Astrocyte (in vitro differentiated cells and primary cell): ENCODE data around the gene MYO16. TPM values are rescaled to one million over a fixed set of nuclear protein-coding genes. Genes with fewer than 3 reads are reported as not detected.
"Not testable (repeated sequence)": the region's sequence is repeated elsewhere in the genome, so short reads cannot be mapped to it uniquely, and the experiment has no call there.

Experiments
- DNase-seq: peaks from one replicate; pipeline ENCODE4 v3.0.0-alpha.2; 2010; ENCODE audit warnings: low read depth
- FAIRE-seq: peaks from 2 replicates; lab custom pipeline; 2011; peaks lifted over from hg19 to GRCh38; lab: Jason Lieb, UNC
- H2AFZ ChIP-seq: 2 replicates; pipeline ENCODE4 v1.6.0; 2012; ENCODE audit warnings: low read depth, low read length, inconsistent platforms
- H3K27ac ChIP-seq: 2 replicates; pipeline ENCODE4 v1.5.1; 2011; ENCODE audit warnings: low read depth, low read length, inconsistent platforms
- H3K27me3 ChIP-seq: 2 replicates; pipeline ENCODE4 v1.6.0; 2011; ENCODE audit warnings: low read length, inconsistent platforms; ENCODE audit not compliant: insufficient read depth
- H3K36me3 ChIP-seq: 2 replicates; pipeline ENCODE4 v1.5.1; 2011; ENCODE audit warnings: low read length, inconsistent platforms; ENCODE audit not compliant: insufficient read depth
- H3K4me1 ChIP-seq: 2 replicates; pipeline ENCODE4 v1.5.1; 2011; ENCODE audit warnings: low read length, inconsistent platforms; ENCODE audit not compliant: insufficient read depth
- H3K4me2 ChIP-seq: 2 replicates; pipeline ENCODE4 v1.6.0; 2012; ENCODE audit warnings: low read length, inconsistent platforms
- H3K4me3 ChIP-seq: 2 replicates; pipeline ENCODE4 v1.5.1; 2011; ENCODE audit warnings: low read depth, mild to moderate bottlenecking, low read length, inconsistent platforms; ENCODE audit not compliant: insufficient read depth
- H3K79me2 ChIP-seq: 2 replicates; pipeline ENCODE4 v1.6.0; 2012; ENCODE audit warnings: mild to moderate bottlenecking, low read length, inconsistent platforms; ENCODE audit not compliant: insufficient read depth
- H3K9ac ChIP-seq: 2 replicates; pipeline ENCODE4 v1.6.0; 2012; ENCODE audit warnings: mild to moderate bottlenecking, low read length, inconsistent platforms
- H3K9me3 ChIP-seq: 2 replicates; pipeline ENCODE4 v1.5.1; 2012; ENCODE audit warnings: low read depth, mild to moderate bottlenecking, low read length, inconsistent platforms; ENCODE audit not compliant: insufficient read depth
- H4K20me1 ChIP-seq: 2 replicates; pipeline ENCODE4 v1.6.0; 2012; ENCODE audit warnings: low read length, inconsistent platforms; ENCODE audit not compliant: insufficient read depth
- H3K27ac Mint-ChIP-seq: one replicate; pipeline ENCODE4 v1.8.0; 2021; ENCODE audit warnings: mild to moderate bottlenecking, mixed read lengths; ENCODE audit not compliant: unreplicated experiment
- H3K27me3 Mint-ChIP-seq: one replicate; pipeline ENCODE4 v1.8.0; 2021; ENCODE audit warnings: low read depth, mixed read lengths; ENCODE audit not compliant: unreplicated experiment
- H3K36me3 Mint-ChIP-seq: one replicate; pipeline ENCODE4 v1.8.0; 2021; ENCODE audit warnings: low read depth, mixed read lengths; ENCODE audit not compliant: unreplicated experiment
- H3K4me1 Mint-ChIP-seq: one replicate; pipeline ENCODE4 v1.8.0; 2021; ENCODE audit warnings: low read depth, mixed read lengths; ENCODE audit not compliant: unreplicated experiment
- H3K4me3 Mint-ChIP-seq: one replicate; pipeline ENCODE4 v1.8.0; 2021; ENCODE audit warnings: mild to moderate bottlenecking, moderate library complexity, mixed read lengths; ENCODE audit not compliant: unreplicated experiment
- H3K9me3 Mint-ChIP-seq: one replicate; pipeline ENCODE4 v1.8.0; 2021; ENCODE audit warnings: mild to moderate bottlenecking, mixed read lengths; ENCODE audit not compliant: unreplicated experiment
- EZH2 ChIP-seq: IDR thresholded peaks from 2 replicates; pipeline ENCODE4 v1.6.1; 2012; ENCODE audit warnings: mild to moderate bottlenecking, low read length, inconsistent platforms; ENCODE audit not compliant: insufficient read depth
- total RNA-seq: library from RNA; stranded (reverse); gene quantifications from 2 replicates; pipeline ENCODE4 v1.2.1, GENCODE V29; 2021
- TF ChIP-seq, protein P1 (sequence below): IDR thresholded peaks from 2 replicates; pipeline ENCODE4 v1.5.1; 2011; ENCODE audit warnings: low read depth, mild to moderate bottlenecking, inconsistent platforms, low read length, moderate library complexity; ENCODE audit not compliant: insufficient read depth

The MYO16 gene
- total RNA-seq, 1 donor from 2014 or later, result 0.14 TPM

DNA sequence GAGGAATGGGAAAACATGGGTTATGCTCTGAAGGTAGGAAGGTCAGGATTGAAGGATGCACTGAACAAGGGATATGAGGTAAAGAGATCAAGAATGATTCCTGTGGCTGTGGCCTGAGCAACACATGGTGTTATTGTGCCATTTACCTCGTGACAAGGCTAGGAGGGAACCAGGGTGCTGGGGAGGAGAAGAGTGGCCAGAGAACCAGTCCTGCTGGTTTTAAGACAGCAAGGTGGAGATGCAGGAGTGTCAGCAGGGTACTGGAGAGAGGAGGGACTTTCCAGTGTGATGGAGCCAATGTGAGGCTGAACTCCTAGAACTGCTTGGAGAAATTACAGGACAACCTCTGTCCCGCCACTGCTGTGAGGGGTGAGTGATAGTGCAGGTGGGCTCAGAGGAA lies 282.4 kb downstream of the MYO16 start:
- no peak overlapping the region for H3K27ac Mint-ChIP-seq
- H3K4me1 Mint-ChIP-seq, result peaks cover 4% of the 10 kb centered on the region
- no peak for FAIRE-seq

DNA sequence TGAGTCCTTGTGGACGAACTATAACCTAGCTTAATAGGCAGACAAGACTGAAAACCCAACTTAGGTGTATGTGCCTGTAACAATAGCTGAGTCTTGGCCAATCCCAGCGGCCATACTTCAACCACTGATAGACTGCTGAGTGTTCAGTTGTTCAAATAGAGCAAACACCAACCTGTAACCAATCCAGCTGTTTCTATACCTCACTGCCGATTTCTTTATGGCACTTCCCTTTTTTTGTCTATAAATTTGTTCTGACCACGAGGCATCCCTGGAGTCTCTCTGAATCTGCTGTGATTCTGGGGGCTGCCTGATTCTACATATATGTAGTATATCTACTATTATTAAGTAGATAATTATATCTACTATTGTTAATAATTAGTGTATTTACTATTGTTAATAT lies 284.3 kb downstream of the MYO16 start:
- not testable (repeated sequence) for H3K9me3 Mint-ChIP-seq, H3K27me3 ChIP-seq, H3K4me2 ChIP-seq, H3K27ac ChIP-seq, H3K36me3 ChIP-seq, H3K27ac Mint-ChIP-seq, H3K4me3 Mint-ChIP-seq, H2AFZ ChIP-seq, FAIRE-seq, H3K36me3 Mint-ChIP-seq, H3K27me3 Mint-ChIP-seq, DNase-seq, H3K4me1 Mint-ChIP-seq, H3K79me2 ChIP-seq, H3K9ac ChIP-seq, H3K9me3 ChIP-seq, H4K20me1 ChIP-seq, H3K4me3 ChIP-seq
- peaks cover 19% of the 10 kb centered on the region for H3K4me1 ChIP-seq

More for the DNA sequence above, 282.4 kb downstream of the MYO16 start:
- Mint-ChIP-seq H3K27me3 (no peaks in the 10 kb centered on the region), H3K4me3 (no peak overlapping the region), H3K9me3 (no peaks in the 10 kb centered on the region), H3K36me3 (no peaks in the 10 kb centered on the region)
- TF ChIP-seq, protein P1, sequence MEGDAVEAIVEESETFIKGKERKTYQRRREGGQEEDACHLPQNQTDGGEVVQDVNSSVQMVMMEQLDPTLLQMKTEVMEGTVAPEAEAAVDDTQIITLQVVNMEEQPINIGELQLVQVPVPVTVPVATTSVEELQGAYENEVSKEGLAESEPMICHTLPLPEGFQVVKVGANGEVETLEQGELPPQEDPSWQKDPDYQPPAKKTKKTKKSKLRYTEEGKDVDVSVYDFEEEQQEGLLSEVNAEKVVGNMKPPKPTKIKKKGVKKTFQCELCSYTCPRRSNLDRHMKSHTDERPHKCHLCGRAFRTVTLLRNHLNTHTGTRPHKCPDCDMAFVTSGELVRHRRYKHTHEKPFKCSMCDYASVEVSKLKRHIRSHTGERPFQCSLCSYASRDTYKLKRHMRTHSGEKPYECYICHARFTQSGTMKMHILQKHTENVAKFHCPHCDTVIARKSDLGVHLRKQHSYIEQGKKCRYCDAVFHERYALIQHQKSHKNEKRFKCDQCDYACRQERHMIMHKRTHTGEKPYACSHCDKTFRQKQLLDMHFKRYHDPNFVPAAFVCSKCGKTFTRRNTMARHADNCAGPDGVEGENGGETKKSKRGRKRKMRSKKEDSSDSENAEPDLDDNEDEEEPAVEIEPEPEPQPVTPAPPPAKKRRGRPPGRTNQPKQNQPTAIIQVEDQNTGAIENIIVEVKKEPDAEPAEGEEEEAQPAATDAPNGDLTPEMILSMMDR, result no peak
- TF ChIP-seq EZH2, result no peak
- H3K27ac ChIP-seq, result no peak overlapping the region
- H3K4me2 ChIP-seq, result no peak overlapping the region
- H3K79me2 ChIP-seq, result no peaks in the 10 kb centered on the region
- H3K9me3 ChIP-seq, result no peaks in the 10 kb centered on the region
- H3K4me1 ChIP-seq, result peaks cover 14% of the 10 kb centered on the region
- no peak for DNase-seq
- no peak overlapping the region for H3K9ac ChIP-seq
- H4K20me1 ChIP-seq, result no peaks in the 10 kb centered on the region
- no peak overlapping the region for H2AFZ ChIP-seq
- no peaks in the 10 kb centered on the region for H3K27me3 ChIP-seq
- no peak overlapping the region for H3K4me3 ChIP-seq
- no peaks in the 10 kb centered on the region for H3K36me3 ChIP-seq

DNA sequence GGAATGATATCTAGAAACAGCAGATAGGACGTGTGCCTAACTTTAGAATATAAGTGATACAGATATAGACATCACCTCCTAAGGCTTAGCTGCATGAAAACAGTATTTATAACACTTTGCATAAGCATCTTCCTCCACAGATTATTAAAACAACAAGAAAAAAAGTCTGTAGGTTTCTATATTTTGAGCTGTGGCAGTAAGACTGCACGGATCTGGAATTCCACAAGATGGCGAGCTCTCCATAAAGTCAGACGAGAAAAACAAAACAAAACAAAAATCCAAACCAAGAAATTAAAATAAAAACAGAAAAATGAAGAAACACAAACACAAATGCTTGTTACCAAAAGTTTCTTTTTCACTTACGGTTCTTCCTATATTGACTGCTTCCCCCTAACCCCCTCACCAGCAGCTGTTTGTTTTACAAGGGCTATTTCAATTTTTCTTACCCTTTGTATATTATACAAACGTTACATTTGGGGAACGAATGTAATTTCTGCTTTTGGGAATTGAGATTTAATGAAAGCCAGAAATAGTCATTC lies 285.8 kb downstream of the MYO16 start:
- Histone ChIP-seq H3K4me1 (peaks cover 22% of the 10 kb centered on the region), H3K27ac (peak overlapping the region; percentile 61), H3K4me3 (no peak overlapping the region), H3K4me2 (peak overlapping the region; percentile 77), H3K36me3 (no peaks in the 10 kb centered on the region), H3K27me3 (no peaks in the 10 kb centered on the region), H3K9me3 (no peaks in the 10 kb centered on the region), H2AFZ (no peak overlapping the region), H3K79me2 (no peaks in the 10 kb centered on the region), H4K20me1 (no peaks in the 10 kb centered on the region), H3K9ac (peak overlapping the region; percentile 74)
- H3K4me3 Mint-ChIP-seq, result no peak overlapping the region
- DNase-seq (peak; percentile 22), FAIRE-seq (peak; percentile 43)
- peaks cover 4% of the 10 kb centered on the region for H3K4me1 Mint-ChIP-seq
- TF ChIP-seq, protein P1, result peak; percentile 76
- no peak for TF ChIP-seq EZH2
- H3K27ac Mint-ChIP-seq, result peak overlapping the region; percentile 13
- H3K36me3 Mint-ChIP-seq, result no peaks in the 10 kb centered on the region
- H3K27me3 Mint-ChIP-seq, result no peaks in the 10 kb centered on the region
- H3K9me3 Mint-ChIP-seq, result no peaks in the 10 kb centered on the region
